ENCODE results near the gene SUSD4.

The SUSD4 gene

GRCh38 chr1:223345720-223346119 is 18.3 kb downstream of the SUSD4 start:
- Histone ChIP-seq H3K9me3 (ENCODE audit: control insufficient read depth in 1 of 2, low read length in 2 of 2) (no peaks in the 10 kb centered on the region), H3K27me3 (ENCODE audit: control insufficient read depth in 1 of 2, insufficient read depth in 2 of 2, low read length in 2 of 2) (no peaks in the 10 kb centered on the region), H3K36me3 (ENCODE audit: control insufficient read depth in 1 of 2, insufficient read depth in 2 of 2, low read length in 2 of 2) (no peaks in the 10 kb centered on the region), H3K9ac (ENCODE audit: low read depth in 1 of 2, low read length in 2 of 2) (no peak overlapping the region), H3K4me1 (ENCODE audit: control insufficient read depth in 1 of 2, insufficient read depth in 2 of 2, low read length in 2 of 2) (peaks cover 0 to 13% of the 10 kb centered on the region in 2 donors), H3K27ac (ENCODE audit: low read depth, low read length) (no peak overlapping the region), H3K4me3 (ENCODE audit: low read depth in 1 of 2, low read length in 2 of 2) (no peak overlapping the region)

- Histone ChIP-seq H3K9me3 (ENCODE audit: control insufficient read depth in 1 of 2, low read length in 2 of 2) (no peaks in the 10 kb centered on the region), H3K27ac (ENCODE audit: low read depth, low read length) (no peak overlapping the region), H3K9ac (ENCODE audit: low read depth in 1 of 2, low read length in 2 of 2) (no peak overlapping the region), H3K4me1 (ENCODE audit: control insufficient read depth in 1 of 2, insufficient read depth in 2 of 2, low read length in 2 of 2) (peaks cover 0 to 13% of the 10 kb centered on the region in 2 donors), H3K36me3 (ENCODE audit: control insufficient read depth in 1 of 2, insufficient read depth in 2 of 2, low read length in 2 of 2) (no peaks in the 10 kb centered on the region), H3K4me3 (ENCODE audit: low read depth in 1 of 2, low read length in 2 of 2) (no peak overlapping the region), H3K27me3 (ENCODE audit: control insufficient read depth in 1 of 2, insufficient read depth in 2 of 2, low read length in 2 of 2) (no peaks in the 10 kb centered on the region)
Observed at GRCh38 chr1:223344491-223344890, 19.5 kb downstream of the SUSD4 start.

- Histone ChIP-seq H3K36me3 (ENCODE audit: control insufficient read depth in 1 of 2, insufficient read depth in 2 of 2, low read length in 2 of 2) (no peaks in the 10 kb centered on the region), H3K9ac (ENCODE audit: low read depth in 1 of 2, low read length in 2 of 2) (no peak overlapping the region), H3K9me3 (ENCODE audit: control insufficient read depth in 1 of 2, low read length in 2 of 2) (no peaks in the 10 kb centered on the region), H3K4me1 (ENCODE audit: control insufficient read depth in 1 of 2, insufficient read depth in 2 of 2, low read length in 2 of 2) (peaks cover 0 to 13% of the 10 kb centered on the region in 2 donors), H3K4me3 (ENCODE audit: low read depth in 1 of 2, low read length in 2 of 2) (no peak overlapping the region), H3K27me3 (ENCODE audit: control insufficient read depth in 1 of 2, insufficient read depth in 2 of 2, low read length in 2 of 2) (no peaks in the 10 kb centered on the region), H3K27ac (ENCODE audit: low read depth, low read length) (no peak overlapping the region)
Observed at GRCh38 chr1:223343692-223344091, 20.3 kb downstream of the SUSD4 start.

GRCh38 chr1:223341121-223341520 is 22.9 kb downstream of the SUSD4 start:
- no peaks in the 10 kb centered on the region for H3K27me3 ChIP-seq (ENCODE audit: control insufficient read depth in 1 of 2, insufficient read depth in 2 of 2, low read length in 2 of 2)
- H3K4me1 ChIP-seq (ENCODE audit: control insufficient read depth in 1 of 2, insufficient read depth in 2 of 2, low read length in 2 of 2), result peaks cover 0 to 13% of the 10 kb centered on the region in 2 donors
- no peak overlapping the region for H3K4me3 ChIP-seq (ENCODE audit: low read depth in 1 of 2, low read length in 2 of 2)
- H3K9me3 ChIP-seq (ENCODE audit: control insufficient read depth in 1 of 2, low read length in 2 of 2), result no peaks in the 10 kb centered on the region
- no peak overlapping the region for H3K27ac ChIP-seq (ENCODE audit: low read depth, low read length)
- H3K9ac ChIP-seq (ENCODE audit: low read depth in 1 of 2, low read length in 2 of 2), result no peak overlapping the region
- H3K36me3 ChIP-seq (ENCODE audit: control insufficient read depth in 1 of 2, insufficient read depth in 2 of 2, low read length in 2 of 2), result no peaks in the 10 kb centered on the region

- Histone ChIP-seq H3K9ac (ENCODE audit: low read depth in 1 of 2, low read length in 2 of 2) (no peak overlapping the region), H3K9me3 (ENCODE audit: control insufficient read depth in 1 of 2, low read length in 2 of 2) (no peaks in the 10 kb centered on the region), H3K36me3 (ENCODE audit: control insufficient read depth in 1 of 2, insufficient read depth in 2 of 2, low read length in 2 of 2) (no peaks in the 10 kb centered on the region), H3K27ac (ENCODE audit: low read depth, low read length) (no peak overlapping the region), H3K4me1 (ENCODE audit: control insufficient read depth in 1 of 2, insufficient read depth in 2 of 2, low read length in 2 of 2) (peaks cover 0 to 13% of the 10 kb centered on the region in 2 donors), H3K4me3 (ENCODE audit: low read depth in 1 of 2, low read length in 2 of 2) (no peak overlapping the region), H3K27me3 (ENCODE audit: control insufficient read depth in 1 of 2, insufficient read depth in 2 of 2, low read length in 2 of 2) (no peaks in the 10 kb centered on the region)
Observed at GRCh38 chr1:223340637-223341036, 23.3 kb downstream of the SUSD4 start.

- H3K4me1 ChIP-seq (ENCODE audit: control insufficient read depth in 1 of 2, insufficient read depth in 2 of 2, low read length in 2 of 2), result peaks cover 0 to 13% of the 10 kb centered on the region in 2 donors
Observed at GRCh38 chr1:223339861-223340260, 24.1 kb downstream of the SUSD4 start.

GRCh38 chr1:223338811-223339746 is 24.9 kb downstream of the SUSD4 start:
- H3K9me3 ChIP-seq (ENCODE audit: control insufficient read depth in 1 of 2, low read length in 2 of 2), result no peaks in the 10 kb centered on the region
- no peak overlapping the region for H3K9ac ChIP-seq (ENCODE audit: low read depth in 1 of 2, low read length in 2 of 2)
- H3K4me3 ChIP-seq (ENCODE audit: low read depth in 1 of 2, low read length in 2 of 2), result no peak overlapping the region
- no peak overlapping the region for H3K27ac ChIP-seq (ENCODE audit: low read depth, low read length)
- peaks cover 0 to 5% of the 10 kb centered on the region in 2 donors for H3K4me1 ChIP-seq (ENCODE audit: control insufficient read depth in 1 of 2, insufficient read depth in 2 of 2, low read length in 2 of 2)
- H3K27me3 ChIP-seq (ENCODE audit: control insufficient read depth in 1 of 2, insufficient read depth in 2 of 2, low read length in 2 of 2), result no peaks in the 10 kb centered on the region
- H3K36me3 ChIP-seq (ENCODE audit: control insufficient read depth in 1 of 2, insufficient read depth in 2 of 2, low read length in 2 of 2), result no peaks in the 10 kb centered on the region

More at GRCh38 chr1:223339861-223340260, 24.1 kb downstream of the SUSD4 start:
- Histone ChIP-seq H3K9ac (ENCODE audit: low read depth in 1 of 2, low read length in 2 of 2) (no peak overlapping the region), H3K27ac (ENCODE audit: low read depth, low read length) (no peak overlapping the region), H3K36me3 (ENCODE audit: control insufficient read depth in 1 of 2, insufficient read depth in 2 of 2, low read length in 2 of 2) (no peaks in the 10 kb centered on the region), H3K9me3 (ENCODE audit: control insufficient read depth in 1 of 2, low read length in 2 of 2) (no peaks in the 10 kb centered on the region), H3K4me3 (ENCODE audit: low read depth in 1 of 2, low read length in 2 of 2) (no peak overlapping the region), H3K27me3 (ENCODE audit: control insufficient read depth in 1 of 2, insufficient read depth in 2 of 2, low read length in 2 of 2) (no peaks in the 10 kb centered on the region)

- no peaks in the 10 kb centered on the region for H3K36me3 ChIP-seq (ENCODE audit: control insufficient read depth in 1 of 2, insufficient read depth in 2 of 2, low read length in 2 of 2)
- H3K4me1 ChIP-seq (ENCODE audit: control insufficient read depth in 1 of 2, insufficient read depth in 2 of 2, low read length in 2 of 2), result no peaks in the 10 kb centered on the region
- no peak overlapping the region for H3K9ac ChIP-seq (ENCODE audit: low read depth in 1 of 2, low read length in 2 of 2)
- no peaks in the 10 kb centered on the region for H3K9me3 ChIP-seq (ENCODE audit: control insufficient read depth in 1 of 2, low read length in 2 of 2)
- no peak overlapping the region for H3K27ac ChIP-seq (ENCODE audit: low read depth, low read length)
- H3K27me3 ChIP-seq (ENCODE audit: control insufficient read depth in 1 of 2, insufficient read depth in 2 of 2, low read length in 2 of 2), result no peaks in the 10 kb centered on the region
- no peak overlapping the region for H3K4me3 ChIP-seq (ENCODE audit: low read depth in 1 of 2, low read length in 2 of 2)
Observed at GRCh38 chr1:223337174-223337869, 26.7 kb downstream of the SUSD4 start.

- H3K36me3 ChIP-seq (ENCODE audit: control insufficient read depth in 1 of 2, insufficient read depth in 2 of 2, low read length in 2 of 2), result no peaks in the 10 kb centered on the region
- no peaks in the 10 kb centered on the region for H3K9me3 ChIP-seq (ENCODE audit: control insufficient read depth in 1 of 2, low read length in 2 of 2)
- H3K27ac ChIP-seq (ENCODE audit: low read depth, low read length), result no peak overlapping the region
- H3K4me1 ChIP-seq (ENCODE audit: control insufficient read depth in 1 of 2, insufficient read depth in 2 of 2, low read length in 2 of 2), result no peaks in the 10 kb centered on the region
- no peak overlapping the region for H3K4me3 ChIP-seq (ENCODE audit: low read depth in 1 of 2, low read length in 2 of 2)
- H3K27me3 ChIP-seq (ENCODE audit: control insufficient read depth in 1 of 2, insufficient read depth in 2 of 2, low read length in 2 of 2), result no peaks in the 10 kb centered on the region
- no peak overlapping the region for H3K9ac ChIP-seq (ENCODE audit: low read depth in 1 of 2, low read length in 2 of 2)
Observed at GRCh38 chr1:223334156-223334555, 29.8 kb downstream of the SUSD4 start.

- Histone ChIP-seq H3K36me3 (ENCODE audit: control insufficient read depth in 1 of 2, insufficient read depth in 2 of 2, low read length in 2 of 2) (no peaks in the 10 kb centered on the region), H3K9me3 (ENCODE audit: control insufficient read depth in 1 of 2, low read length in 2 of 2) (no peaks in the 10 kb centered on the region), H3K4me3 (ENCODE audit: low read depth in 1 of 2, low read length in 2 of 2) (no peak overlapping the region), H3K9ac (ENCODE audit: low read depth in 1 of 2, low read length in 2 of 2) (no peak overlapping the region), H3K27ac (ENCODE audit: low read depth, low read length) (no peak overlapping the region), H3K27me3 (ENCODE audit: control insufficient read depth in 1 of 2, insufficient read depth in 2 of 2, low read length in 2 of 2) (no peaks in the 10 kb centered on the region), H3K4me1 (ENCODE audit: control insufficient read depth in 1 of 2, insufficient read depth in 2 of 2, low read length in 2 of 2) (no peaks in the 10 kb centered on the region)
Observed at GRCh38 chr1:223332997-223333396, 31.0 kb downstream of the SUSD4 start.
